BE2C (cell line): ENCODE results near the gene RIMKLA.

Source experiments
- DNase-seq: peaks from one replicate; pipeline ENCODE4 v3.0.0-alpha.2; 2020
- H3K27me3 ChIP-seq: fragments of 250-450 bp; sonication (Bioruptor Pico); 2 replicates; pipeline ENCODE4 v1.5.1; 2020; ENCODE audit warnings: mild to moderate bottlenecking
- H3K36me3 ChIP-seq: fragments of 250-450 bp; sonication (Bioruptor Pico); 2 replicates; pipeline ENCODE4 v1.5.1; 2020; ENCODE audit warnings: mild to moderate bottlenecking
- H3K4me1 ChIP-seq: fragments of 250-450 bp; sonication (Bioruptor Pico); 2 replicates; pipeline ENCODE4 v1.5.1; 2020
- H3K4me3 ChIP-seq: 2 replicates; pipeline ENCODE4 v1.5.1; 2011; ENCODE audit warnings: low read depth, low read length
- H3K9me3 ChIP-seq: fragments of 250-450 bp; sonication (Bioruptor Pico); 2 replicates; pipeline ENCODE4 v1.5.1; 2020
- TF ChIP-seq, protein P1 (sequence below): IDR thresholded peaks from 2 replicates; pipeline ENCODE4 v1.5.1; 2012; ENCODE audit warnings: mild to moderate bottlenecking, low read depth, low read length

The RIMKLA gene

GRCh38 chr1:42368096-42368795, 12.3 kb upstream of the RIMKLA start:
- Histone ChIP-seq H3K9me3 (no peaks in the 10 kb centered on the region), H3K4me1 (no peaks in the 10 kb centered on the region), H3K4me3 (no peak overlapping the region), H3K36me3 (no peaks in the 10 kb centered on the region), H3K27me3 (no peaks in the 10 kb centered on the region)
- TF ChIP-seq, protein P1, sequence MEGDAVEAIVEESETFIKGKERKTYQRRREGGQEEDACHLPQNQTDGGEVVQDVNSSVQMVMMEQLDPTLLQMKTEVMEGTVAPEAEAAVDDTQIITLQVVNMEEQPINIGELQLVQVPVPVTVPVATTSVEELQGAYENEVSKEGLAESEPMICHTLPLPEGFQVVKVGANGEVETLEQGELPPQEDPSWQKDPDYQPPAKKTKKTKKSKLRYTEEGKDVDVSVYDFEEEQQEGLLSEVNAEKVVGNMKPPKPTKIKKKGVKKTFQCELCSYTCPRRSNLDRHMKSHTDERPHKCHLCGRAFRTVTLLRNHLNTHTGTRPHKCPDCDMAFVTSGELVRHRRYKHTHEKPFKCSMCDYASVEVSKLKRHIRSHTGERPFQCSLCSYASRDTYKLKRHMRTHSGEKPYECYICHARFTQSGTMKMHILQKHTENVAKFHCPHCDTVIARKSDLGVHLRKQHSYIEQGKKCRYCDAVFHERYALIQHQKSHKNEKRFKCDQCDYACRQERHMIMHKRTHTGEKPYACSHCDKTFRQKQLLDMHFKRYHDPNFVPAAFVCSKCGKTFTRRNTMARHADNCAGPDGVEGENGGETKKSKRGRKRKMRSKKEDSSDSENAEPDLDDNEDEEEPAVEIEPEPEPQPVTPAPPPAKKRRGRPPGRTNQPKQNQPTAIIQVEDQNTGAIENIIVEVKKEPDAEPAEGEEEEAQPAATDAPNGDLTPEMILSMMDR = no peak
- no peak for DNase-seq

GRCh38 chr1:42369471-42369870, 11.1 kb upstream of the RIMKLA start:
- no peak for DNase-seq
- Histone ChIP-seq H3K36me3 (no peaks in the 10 kb centered on the region), H3K4me3 (no peak overlapping the region), H3K9me3 (no peaks in the 10 kb centered on the region), H3K27me3 (no peaks in the 10 kb centered on the region), H3K4me1 (no peaks in the 10 kb centered on the region)
- TF ChIP-seq, protein P1 = no peak

DNA sequence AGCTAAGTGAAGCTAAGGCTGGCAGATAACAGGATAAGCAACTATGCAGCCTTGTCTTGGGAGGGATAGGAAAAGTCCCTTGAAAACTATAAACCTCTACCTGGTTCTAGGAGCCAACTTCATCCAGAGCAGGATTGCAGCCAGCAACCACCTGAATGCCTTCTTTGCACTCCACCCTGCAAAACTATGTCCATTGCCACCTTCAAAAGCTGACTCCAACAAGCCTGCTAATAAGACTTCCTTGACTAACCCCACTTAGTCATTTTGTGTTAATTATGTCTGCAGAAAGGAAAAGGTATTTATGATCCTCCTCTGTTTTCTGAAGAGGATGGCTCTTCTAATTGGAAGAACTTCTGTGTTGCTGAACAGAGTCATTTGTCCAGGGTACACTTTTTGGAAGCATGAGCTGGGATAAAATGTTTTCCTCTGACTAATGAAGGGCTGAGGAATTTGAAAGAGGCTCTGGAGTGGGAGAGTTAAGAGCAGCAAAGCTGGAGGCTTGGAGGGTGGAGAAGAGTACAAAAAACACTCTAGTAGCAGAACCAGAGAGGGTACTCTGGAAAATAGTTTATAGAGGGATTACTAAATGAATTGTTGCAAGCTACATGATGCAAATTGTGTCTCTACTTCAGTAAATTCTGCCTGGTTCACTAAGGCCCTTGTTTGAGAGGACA, 9.6 kb upstream of the RIMKLA start:
- no peaks in the 10 kb centered on the region for H3K9me3 ChIP-seq
- no peak overlapping the region for H3K4me3 ChIP-seq
- H3K4me1 ChIP-seq = no peaks in the 10 kb centered on the region
- no peaks in the 10 kb centered on the region for H3K27me3 ChIP-seq
- H3K36me3 ChIP-seq = no peaks in the 10 kb centered on the region
- DNase-seq = no peak
- TF ChIP-seq, protein P1 = no peak

DNA sequence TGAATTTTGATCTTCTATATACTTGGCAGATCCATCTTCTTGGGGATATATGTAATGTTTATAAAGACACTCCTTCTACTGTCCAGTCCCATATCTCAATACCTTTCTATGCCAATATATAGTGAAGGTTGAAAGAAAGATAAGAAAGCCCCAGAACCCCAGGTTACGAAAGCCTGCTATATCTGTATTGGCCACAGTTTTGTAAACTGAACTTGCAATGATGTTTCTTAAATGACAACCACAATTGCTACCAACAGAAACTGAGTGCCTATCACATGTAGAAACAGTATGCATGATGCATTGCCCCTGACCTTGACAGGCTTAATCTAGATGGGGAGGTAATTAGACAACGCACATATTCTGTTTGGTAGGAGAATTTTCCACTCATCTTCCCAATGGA, 7.8 kb upstream of the RIMKLA start:
- no peak overlapping the region for H3K4me3 ChIP-seq
- H3K27me3 ChIP-seq = no peaks in the 10 kb centered on the region
- no peaks in the 10 kb centered on the region for H3K4me1 ChIP-seq
- TF ChIP-seq, protein P1 = no peak
- H3K9me3 ChIP-seq = no peaks in the 10 kb centered on the region
- no peak for DNase-seq
- H3K36me3 ChIP-seq = no peaks in the 10 kb centered on the region

- Histone ChIP-seq H3K4me1 (no peaks in the 10 kb centered on the region), H3K9me3 (no peaks in the 10 kb centered on the region), H3K36me3 (no peaks in the 10 kb centered on the region), H3K27me3 (no peaks in the 10 kb centered on the region), H3K4me3 (peak overlapping the region; percentile 63)
- TF ChIP-seq, protein P1 = no peak
- no peak for DNase-seq
Observed at GRCh38 chr1:42379794-42380585, 602 bp upstream of the RIMKLA start.
